H9 (cell line): Measurements from ENCODE around the gene SATB2. TPM values are rescaled to one million over a fixed set of nuclear protein-coding genes. Genes with fewer than 3 reads are reported as not detected.

ENCODE experiments used
- DNase-seq: peaks from one replicate; pipeline ENCODE4 v3.0.0-alpha.2; 2017
- H2AFZ ChIP-seq: one replicate; pipeline ENCODE4 v1.6.1; 2013; ENCODE audit warnings: mild to moderate bottlenecking, low read length, control low read depth, moderate library complexity
- H2AK5ac ChIP-seq: 2 replicates; pipeline ENCODE4 v1.6.1; 2013; ENCODE audit warnings: low read length, control low read depth, mixed read lengths; ENCODE audit not compliant: insufficient read length
- H2BK120ac ChIP-seq: one replicate; pipeline ENCODE4 v1.6.1; 2013; ENCODE audit warnings: low read depth, mild to moderate bottlenecking, low read length, control low read depth, inconsistent platforms; ENCODE audit not compliant: poor library complexity, severe bottlenecking
- H2BK12ac ChIP-seq: 2 replicates; pipeline ENCODE4 v1.6.1; 2013; ENCODE audit warnings: low read length, control low read depth, mixed read lengths, low read depth; ENCODE audit not compliant: insufficient read length
- H2BK15ac ChIP-seq: 2 replicates; pipeline ENCODE4 v1.6.1; 2013; ENCODE audit warnings: low read depth, low read length, control low read depth
- H2BK20ac ChIP-seq: one replicate; pipeline ENCODE4 v1.6.1; 2013; ENCODE audit warnings: low read depth, mild to moderate bottlenecking, low read length, control low read depth, inconsistent platforms; ENCODE audit not compliant: poor library complexity, severe bottlenecking
- H2BK5ac ChIP-seq: 2 replicates; pipeline ENCODE4 v1.6.1; 2013; ENCODE audit warnings: low read length, control low read depth, mixed read lengths; ENCODE audit not compliant: insufficient read length
- H3K14ac ChIP-seq: 2 replicates; pipeline ENCODE4 v1.6.1; 2013; ENCODE audit warnings: low read length, control low read depth; ENCODE audit not compliant: insufficient read depth
- H3K18ac ChIP-seq: 2 replicates; pipeline ENCODE4 v1.6.1; 2013; ENCODE audit warnings: low read depth, mild to moderate bottlenecking, mixed read lengths, low read length, control low read depth; ENCODE audit not compliant: insufficient read length
- H3K23ac ChIP-seq: 2 replicates; pipeline ENCODE4 v1.6.1; 2013; ENCODE audit warnings: low read length, control low read depth, mixed read lengths, low read depth; ENCODE audit not compliant: insufficient read length
- H3K23me2 ChIP-seq: 2 replicates; pipeline ENCODE4 v1.6.1; 2013; ENCODE audit warnings: low read depth, mild to moderate bottlenecking, mixed read lengths, low read length, control low read depth; ENCODE audit not compliant: insufficient read length, poor library complexity, severe bottlenecking
- H3K27ac ChIP-seq: 2 replicates; pipeline ENCODE4 v1.5.1; 2013; ENCODE audit warnings: low read length, control low read depth, mixed read lengths, low read depth; ENCODE audit not compliant: insufficient read length
- H3K27me3 ChIP-seq: 2 replicates; pipeline ENCODE4 v1.6.1; 2013; ENCODE audit warnings: low read length, control low read depth, inconsistent platforms; ENCODE audit not compliant: insufficient read depth
- H3K4ac ChIP-seq: 2 replicates; pipeline ENCODE4 v1.6.1; 2013; ENCODE audit warnings: low read depth, mild to moderate bottlenecking, control low read depth, inconsistent platforms, low read length, moderate library complexity
- H3K4me1 ChIP-seq: 2 replicates; pipeline ENCODE4 v1.6.1; 2013; ENCODE audit warnings: low read length, control low read depth, inconsistent platforms; ENCODE audit not compliant: insufficient read depth
- H3K4me2 ChIP-seq: 2 replicates; pipeline ENCODE4 v1.6.1; 2013; ENCODE audit warnings: low read length, control low read depth, mixed read lengths; ENCODE audit not compliant: insufficient read length, insufficient read depth
- H3K56ac ChIP-seq: 2 replicates; pipeline ENCODE4 v1.6.1; 2013; ENCODE audit warnings: low read depth, mild to moderate bottlenecking, mixed read lengths, low read length, control low read depth; ENCODE audit not compliant: insufficient read length
- H3K79me1 ChIP-seq: 2 replicates; pipeline ENCODE4 v1.6.1; 2013; ENCODE audit warnings: low read depth, mild to moderate bottlenecking, moderate library complexity, low read length, control low read depth, inconsistent platforms; ENCODE audit not compliant: insufficient read depth, poor library complexity, severe bottlenecking
- H3K79me2 ChIP-seq: 2 replicates; pipeline ENCODE4 v1.6.1; 2013; ENCODE audit warnings: low read length, control low read depth, inconsistent platforms; ENCODE audit not compliant: insufficient read depth
- H3K9ac ChIP-seq: 2 replicates; pipeline ENCODE4 v1.6.1; 2013; ENCODE audit warnings: low read length, control low read depth, mixed read lengths; ENCODE audit not compliant: insufficient read length; ENCODE audit errors: extremely low read depth
- H3K9me3 ChIP-seq: one replicate; pipeline ENCODE4 v1.6.1; 2013; ENCODE audit warnings: low read depth, low read length, inconsistent platforms; ENCODE audit not compliant: control insufficient read depth
- H3T11ph ChIP-seq: one replicate; pipeline ENCODE4 v1.6.1; 2013; ENCODE audit warnings: mild to moderate bottlenecking, low read length, control low read depth, inconsistent platforms
- H4K20me1 ChIP-seq: one replicate; pipeline ENCODE4 v1.6.1; 2013; ENCODE audit not compliant: control insufficient read depth, insufficient read length, insufficient read depth
- H4K5ac ChIP-seq: 2 replicates; pipeline ENCODE4 v1.6.1; 2013; ENCODE audit warnings: low read depth, mild to moderate bottlenecking, mixed read lengths, low read length, control low read depth; ENCODE audit not compliant: insufficient read length
- H4K8ac ChIP-seq: replicated peaks from 2 replicates; pipeline ENCODE4 v1.6.1; 2013; ENCODE audit warnings: low read length, control low read depth, mixed read lengths, low read depth; ENCODE audit not compliant: insufficient read length
- H4K91ac ChIP-seq: 2 replicates; pipeline ENCODE4 v1.6.1; 2013; ENCODE audit warnings: low read depth, mild to moderate bottlenecking, moderate library complexity, mixed read lengths, low read length, control low read depth; ENCODE audit not compliant: insufficient read length
- H3K27ac Mint-ChIP-seq, 3 experiments: 2 replicates in 2 of 3; 3 replicates in 1 of 3; pipeline ENCODE4 v1.8.0; 2020 to 2021; ENCODE audit warnings: mixed read lengths in 3 of 3, mild to moderate bottlenecking in 1 of 3, moderate library complexity in 1 of 3
- H3K27me3 Mint-ChIP-seq: 2 replicates; pipeline ENCODE4 v1.8.0; 2021; ENCODE audit warnings: low read depth, mild to moderate bottlenecking, moderate library complexity, mixed read lengths
- H3K36me3 Mint-ChIP-seq, 3 experiments: 2 replicates in 2 of 3; 3 replicates in 1 of 3; pipeline ENCODE4 v1.8.0; 2020 to 2021; ENCODE audit warnings: low read depth in 3 of 3, mixed read lengths in 3 of 3; ENCODE audit not compliant: insufficient read depth in 1 of 3
- H3K4me1 Mint-ChIP-seq, 2 experiments: 2 replicates each; pipeline ENCODE4 v1.8.0; 2020; ENCODE audit warnings: mixed read lengths in 2 of 2
- H3K4me3 Mint-ChIP-seq, 2 experiments: 2 replicates in 1 of 2; 3 replicates in 1 of 2; pipeline ENCODE4 v1.8.0; 2020 to 2021; ENCODE audit warnings: mild to moderate bottlenecking in 2 of 2, mixed read lengths in 2 of 2, moderate library complexity in 1 of 2
- H3K9me3 Mint-ChIP-seq, 2 experiments: 2 replicates in 1 of 2; 3 replicates in 1 of 2; pipeline ENCODE4 v1.8.0; 2020; ENCODE audit warnings: mild to moderate bottlenecking in 2 of 2, mixed read lengths in 2 of 2, moderate library complexity in 1 of 2
- CTCF ChIP-seq: fragments of 200-600 bp; sonication (generic); conservative IDR thresholded peaks from 3 replicates; pipeline ENCODE4 v1.8.0; 2021; ENCODE audit warnings: antibody characterized with exemption, mild to moderate bottlenecking
- WGBS: extraction: QIAGEN DNeasy Blood & Tissue Kit; methylation state at CpG from one replicate; pipeline ENCODE4 v1.1.7; 2013; ENCODE audit warnings: missing lambda C conversion rate, low lambda C conversion rate, mixed read lengths; ENCODE audit not compliant: insufficient read length; ENCODE audit errors: extremely low coverage; 5-methylcytosine and 5-hydroxymethylcytosine counted together
- total RNA-seq: library from RNA; stranded (reverse); gene quantifications from 2 replicates; pipeline ENCODE4 v1.2.1, GENCODE V29; 2021

The SATB2 gene
- total RNA-seq, 1 experiment from 2014 or later = 23.8 TPM

DNA sequence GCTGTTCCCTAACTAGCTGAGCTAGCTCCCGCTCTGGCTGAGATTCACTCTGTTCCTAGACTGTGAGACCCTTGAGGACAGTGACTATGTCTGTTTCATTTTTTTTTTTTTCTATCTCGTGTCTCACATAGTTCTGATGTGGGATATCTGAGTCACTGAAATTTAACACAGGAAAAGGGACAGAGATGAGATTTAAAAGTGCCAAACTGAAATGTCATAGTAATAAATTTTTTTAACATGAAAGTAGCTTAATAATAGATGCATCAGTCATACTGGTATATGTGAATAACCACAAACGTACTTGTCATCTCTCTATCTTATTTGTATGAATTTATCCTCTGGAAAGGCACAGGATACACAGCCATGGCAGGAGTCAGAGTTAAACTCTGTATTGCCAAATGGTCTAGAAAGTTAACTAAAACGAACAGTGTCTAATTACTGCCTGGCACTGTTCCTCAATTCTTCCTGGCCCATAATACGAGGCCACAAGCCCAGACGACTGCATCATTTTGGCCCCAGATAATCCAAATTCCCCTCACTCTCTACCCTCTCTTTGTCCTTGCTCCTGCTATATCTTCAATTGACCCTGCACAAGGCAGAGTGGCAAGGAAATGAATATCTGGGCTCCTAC is 87.5 kb downstream of the SATB2 start:
- no peaks in the 10 kb centered on the region for H3K79me2 ChIP-seq
- no peak overlapping the region for H3K4me2 ChIP-seq
- H2BK12ac ChIP-seq = no peak overlapping the region
- no peaks in the 10 kb centered on the region for H3K79me1 ChIP-seq
- no peak overlapping the region for H4K91ac ChIP-seq
- Mint-ChIP-seq H3K27me3 (no peaks in the 10 kb centered on the region), H3K9me3 (no peaks in the 10 kb centered on the region), H3K27ac (peak overlapping the region in 1 of 3 experiments; percentile 21; a peak in 2 of 7 replicates), H3K4me1 (peaks cover 8 to 10% of the 10 kb centered on the region in 2 experiments), H3K36me3 (peaks cover 0 to 2% (median 0%) of the 10 kb centered on the region in 3 experiments; a peak in 1 of 7 replicates), H3K4me3 (no peak overlapping the region)
- H3K23me2 ChIP-seq = no peaks in the 10 kb centered on the region
- no peak overlapping the region for H3K56ac ChIP-seq
- no CpG with 5 or more reads among the region's 6 CpGs for WGBS
- no peaks in the 10 kb centered on the region for H3K27me3 ChIP-seq
- H3K14ac ChIP-seq = no peak overlapping the region
- H4K8ac ChIP-seq = no peak overlapping the region
- no peak overlapping the region for H3K23ac ChIP-seq
- H3K9ac ChIP-seq = no peak overlapping the region
- no peaks in the 10 kb centered on the region for H4K20me1 ChIP-seq
- H3K4ac ChIP-seq = no peak overlapping the region
- no peak overlapping the region for H2BK120ac ChIP-seq
- H3T11ph ChIP-seq = no peak overlapping the region
- no peaks in the 10 kb centered on the region for H3K9me3 ChIP-seq
- no peak overlapping the region for H4K5ac ChIP-seq
- H2BK20ac ChIP-seq = no peak overlapping the region
- no peak overlapping the region for H3K27ac ChIP-seq
- no peak overlapping the region for H2BK15ac ChIP-seq
- no peaks in the 10 kb centered on the region for H3K4me1 ChIP-seq
- TF ChIP-seq CTCF = no peak
- no peak for DNase-seq
- no peak overlapping the region for H2BK5ac ChIP-seq
- H2AK5ac ChIP-seq = no peak overlapping the region
- no peak overlapping the region for H2AFZ ChIP-seq
- no peak overlapping the region for H3K18ac ChIP-seq
